ENCODE measurements around the gene ZG16B. TPM values are rescaled to one million over a fixed set of nuclear protein-coding genes. Genes with fewer than 3 reads are reported as not detected.

ZG16B gene
- total RNA-seq, 2 donors from 2014 or later: 37.1 to 268 TPM

GRCh38 chr16:2846511-2847310, 16.6 kb downstream of the ZG16B start:
- TF ChIP-seq CTCF (IDR thresholded peaks at IDR 0.05) (no peak), POLR2A (IDR thresholded peaks at IDR 0.05) (no peak), POLR2AphosphoS5 (IDR thresholded peaks at IDR 0.05) (no peak)
- no peaks in the 10 kb centered on the region for H3K36me3 ChIP-seq
- H3K27ac ChIP-seq: no peak overlapping the region
- H3K4me1 ChIP-seq (replicated peaks): no peaks in the 10 kb centered on the region
- 51% methylated on average over 3 of the region's 3 CpGs for WGBS
- no peak overlapping the region for H3K4me3 ChIP-seq
- no peak for DNase-seq (ENCODE audit: low spot score)
- intact Hi-C loops (cut with DNase I): no loop called here
- H3K27me3 ChIP-seq (replicated peaks; ENCODE audit: insufficient read depth): no peaks in the 10 kb centered on the region
- no peaks in the 10 kb centered on the region for H3K9me3 ChIP-seq

GRCh38 chr16:2848933-2849725, 19.0 kb downstream of the ZG16B start:
- Histone ChIP-seq H3K27ac (no peak overlapping the region), H3K36me3 (no peaks in the 10 kb centered on the region), H3K4me1 (replicated peaks) (no peaks in the 10 kb centered on the region), H3K27me3 (replicated peaks; ENCODE audit: insufficient read depth) (no peaks in the 10 kb centered on the region), H3K4me3 (no peak overlapping the region), H3K9me3 (no peaks in the 10 kb centered on the region)
- intact Hi-C loops (cut with DNase I): no loop called here
- 74% methylated on average over 16 of the region's 16 CpGs for WGBS
- no peak for DNase-seq (ENCODE audit: low spot score)
- TF ChIP-seq CTCF (IDR thresholded peaks at IDR 0.05) (no peak), POLR2A (IDR thresholded peaks at IDR 0.05) (no peak), POLR2AphosphoS5 (IDR thresholded peaks at IDR 0.05) (no peak)

- H3K27me3 ChIP-seq (replicated peaks; ENCODE audit: insufficient read depth): no peaks in the 10 kb centered on the region
These were observed 22.1 kb downstream of the ZG16B start for GRCh38 chr16:2852003-2852730.

More at GRCh38 chr16:2852003-2852730, 22.1 kb downstream of the ZG16B start:
- intact Hi-C loops (cut with DNase I): no loop called here
- Histone ChIP-seq H3K4me1 (replicated peaks) (no peaks in the 10 kb centered on the region), H3K27ac (no peak overlapping the region), H3K36me3 (no peaks in the 10 kb centered on the region), H3K9me3 (no peaks in the 10 kb centered on the region), H3K4me3 (no peak overlapping the region)
- DNase-seq (ENCODE audit: low spot score): no peak
- no peak for TF ChIP-seq CTCF (IDR thresholded peaks at IDR 0.05)
- no peak for TF ChIP-seq POLR2AphosphoS5 (IDR thresholded peaks at IDR 0.05)
- TF ChIP-seq POLR2A (IDR thresholded peaks at IDR 0.05): no peak
- 92% methylated on average over 16 of the region's 16 CpGs for WGBS

Measured in prostate gland (tissue), 2 donors.